ENCODE measurements around the gene MMP19. TPM values are rescaled to one million over a fixed set of nuclear protein-coding genes. Genes with fewer than 3 reads are reported as not detected.
"Not testable (repeated sequence)": the region's sequence is repeated elsewhere in the genome, so short reads cannot be mapped to it uniquely, and the experiment has no call there.

Gene MMP19
- total RNA-seq, 8 experiments from 2014 or later: 0.16 to 3.8 (median 1.3) TPM

- no peak for ATAC-seq (replicated peaks in 6 of 8)
- WGBS, 10 experiments: 25 to 94% (median 80%) methylated on average over 1 to 3 of the region's 3 CpGs; no CpG with 5 or more reads in 3 of the 10 experiments
- H3K27ac ChIP-seq: no peak overlapping the region
- H3K4me1 ChIP-seq (replicated peaks in 1 of 2): no peaks in the 10 kb centered on the region
- in situ Hi-C loops (cut with MboI; ENCODE audit: low pct_unique_long_range_greater_than_20kb in 2 of 9, low sequenced_read_pairs in 9 of 9, unreplicated experiment in 9 of 9): no loop called here
- H3K4me3 ChIP-seq: no peak overlapping the region
These were observed 4.4 kb downstream of the MMP19 start for GRCh38 chr12:55838361-55838760.

GRCh38 chr12:55834400-55834799, 8.3 kb downstream of the MMP19 start:
- H3K4me1 ChIP-seq (replicated peaks in 1 of 2); H3K4me3 ChIP-seq; H3K27ac ChIP-seq; ATAC-seq (replicated peaks in 6 of 8); in situ Hi-C loops (cut with MboI; ENCODE audit: low pct_unique_long_range_greater_than_20kb in 2 of 9, low sequenced_read_pairs in 9 of 9, unreplicated experiment in 9 of 9): not testable (repeated sequence)
- 40% methylated on average over 2 of the region's 6 CpGs; no CpG with 5 or more reads in 9 of the 10 experiments for WGBS, 10 experiments

- WGBS, 10 experiments: 50 to 100% (median 93%) methylated on average over 1 to 3 of the region's 10 CpGs; no CpG with 5 or more reads in 4 of the 10 experiments
- Histone ChIP-seq H3K4me1 (replicated peaks in 1 of 2) (peaks cover 9 to 14% of the 10 kb centered on the region in 2 donors), H3K4me3 (no peak overlapping the region), H3K27ac (no peak overlapping the region)
- ATAC-seq (replicated peaks in 6 of 8): no peak
- in situ Hi-C loops (cut with MboI; ENCODE audit: low pct_unique_long_range_greater_than_20kb in 2 of 9, low sequenced_read_pairs in 9 of 9, unreplicated experiment in 9 of 9): no loop called here
These were observed 9.7 kb downstream of the MMP19 start for GRCh38 chr12:55833056-55833455.

GRCh38 chr12:55831447-55831815, 11.3 kb downstream of the MMP19 start:
- ATAC-seq (replicated peaks in 6 of 8): no peak
- peaks cover 16 to 29% of the 10 kb centered on the region in 2 donors for H3K4me1 ChIP-seq (replicated peaks in 1 of 2)
- in situ Hi-C loops (cut with MboI; ENCODE audit: low pct_unique_long_range_greater_than_20kb in 2 of 9, low sequenced_read_pairs in 9 of 9, unreplicated experiment in 9 of 9): no loop called here
- H3K27ac ChIP-seq: peak overlapping the region in 1 of 2 donors; percentile 99
- WGBS, 10 experiments: 0 to 57% (median 33%) methylated on average over 1 of the region's 1 CpG; no CpG with 5 or more reads in 5 of the 10 experiments
- H3K4me3 ChIP-seq: peak overlapping the region; percentile 63 to 95 (median 75)

- Histone ChIP-seq H3K4me3 (peak overlapping the region; percentile 63 to 95 (median 75)), H3K4me1 (replicated peaks in 1 of 2) (peaks cover 16 to 35% of the 10 kb centered on the region in 2 donors), H3K27ac (peak overlapping the region; percentile 98 to 99)
- WGBS, 10 experiments: 0 to 40% (median 0%) methylated on average over 1 to 9 of the region's 23 CpGs; no CpG with 5 or more reads in 5 of the 10 experiments
- peak; percentile 22 to 60 (median 46) for ATAC-seq (replicated peaks in 6 of 8)
- in situ Hi-C loops (cut with MboI; ENCODE audit: low pct_unique_long_range_greater_than_20kb in 2 of 9, low sequenced_read_pairs in 9 of 9, unreplicated experiment in 9 of 9): no loop called here
These were observed 11.9 kb downstream of the MMP19 start for GRCh38 chr12:55830601-55831446.

- WGBS, 10 experiments: 0 to 4% (median 3%) methylated on average over 1 to 6 of the region's 37 CpGs; no CpG with 5 or more reads in 7 of the 10 experiments
- in situ Hi-C loops (cut with MboI; ENCODE audit: low pct_unique_long_range_greater_than_20kb in 2 of 9, low sequenced_read_pairs in 9 of 9, unreplicated experiment in 9 of 9): loop anchor here in 1 of 9 experiments (10.0 kb wide), 1 partner anchor 115 kb away; no protein-coding TSS in a partner anchor
- Histone ChIP-seq H3K4me3 (peak overlapping the region; percentile 63 to 95 (median 75)), H3K4me1 (replicated peaks in 1 of 2) (peaks cover 16 to 42% of the 10 kb centered on the region in 2 donors), H3K27ac (peak overlapping the region; percentile 98 to 99)
- ATAC-seq (replicated peaks in 6 of 8): peak; percentile 14 to 45 (median 41)
These were observed 12.7 kb downstream of the MMP19 start for GRCh38 chr12:55829967-55830600.

- H3K27ac ChIP-seq: no peak overlapping the region
- H3K4me1 ChIP-seq (replicated peaks in 1 of 2): peaks cover 18 to 56% of the 10 kb centered on the region in 2 donors
- no peak for ATAC-seq (replicated peaks in 6 of 8)
- in situ Hi-C loops (cut with MboI; ENCODE audit: low pct_unique_long_range_greater_than_20kb in 2 of 9, low sequenced_read_pairs in 9 of 9, unreplicated experiment in 9 of 9): loop anchor here in 1 of 9 experiments (10.0 kb wide), 1 partner anchor 116 kb away; no protein-coding TSS in a partner anchor
- 40 to 100% (median 78%) methylated on average over 1 to 3 of the region's 5 CpGs; no CpG with 5 or more reads in 4 of the 10 experiments for WGBS, 10 experiments
- H3K4me3 ChIP-seq: peak overlapping the region; percentile 63 to 95 (median 75)
These were observed 14.4 kb downstream of the MMP19 start for GRCh38 chr12:55828357-55828756.

- peaks cover 18 to 56% of the 10 kb centered on the region in 2 donors for H3K4me1 ChIP-seq (replicated peaks in 1 of 2)
- 80 to 100% (median 93%) methylated on average over 1 to 12 of the region's 15 CpGs; no CpG with 5 or more reads in 3 of the 10 experiments for WGBS, 10 experiments
- ATAC-seq (replicated peaks in 6 of 8): no peak
- no peak overlapping the region for H3K4me3 ChIP-seq
- in situ Hi-C loops (cut with MboI; ENCODE audit: low pct_unique_long_range_greater_than_20kb in 2 of 9, low sequenced_read_pairs in 9 of 9, unreplicated experiment in 9 of 9): loop anchor here in 1 of 9 experiments (10.0 kb wide), 1 partner anchor 117 kb away; no protein-coding TSS in a partner anchor
- H3K27ac ChIP-seq: no peak overlapping the region
These were observed 14.9 kb downstream of the MMP19 start for GRCh38 chr12:55827806-55828205.

- 67 to 100% (median 90%) methylated on average over 1 to 4 of the region's 5 CpGs; no CpG with 5 or more reads in 1 of the 10 experiments for WGBS, 10 experiments
- Histone ChIP-seq H3K27ac (no peak overlapping the region), H3K4me1 (replicated peaks in 1 of 2) (peaks cover 14 to 50% of the 10 kb centered on the region in 2 donors), H3K4me3 (no peak overlapping the region)
- ATAC-seq (replicated peaks in 6 of 8): no peak
- in situ Hi-C loops (cut with MboI; ENCODE audit: low pct_unique_long_range_greater_than_20kb in 2 of 9, low sequenced_read_pairs in 9 of 9, unreplicated experiment in 9 of 9): loop anchor here in 1 of 9 experiments (10.0 kb wide), 1 partner anchor 120 kb away; no protein-coding TSS in a partner anchor
These were observed 18.0 kb downstream of the MMP19 start for GRCh38 chr12:55824726-55825125.

- Histone ChIP-seq H3K4me1 (replicated peaks in 1 of 2) (peaks cover 14 to 50% of the 10 kb centered on the region in 2 donors), H3K4me3 (no peak overlapping the region), H3K27ac (no peak overlapping the region)
- in situ Hi-C loops (cut with MboI; ENCODE audit: low pct_unique_long_range_greater_than_20kb in 2 of 9, low sequenced_read_pairs in 9 of 9, unreplicated experiment in 9 of 9): loop anchor here in 1 of 9 experiments (10.0 kb wide), 1 partner anchor 121 kb away; no protein-coding TSS in a partner anchor
- ATAC-seq (replicated peaks in 6 of 8): no peak
- WGBS, 10 experiments: 54 to 93% (median 75%) methylated on average over 2 to 4 of the region's 4 CpGs; no CpG with 5 or more reads in 2 of the 10 experiments
These were observed 19.3 kb downstream of the MMP19 start for GRCh38 chr12:55823419-55823818.

GRCh38 chr12:55822228-55822627, 20.5 kb downstream of the MMP19 start:
- Histone ChIP-seq H3K27ac (no peak overlapping the region), H3K4me3 (no peak overlapping the region), H3K4me1 (replicated peaks in 1 of 2) (peaks cover 8 to 39% of the 10 kb centered on the region in 2 donors)
- WGBS, 10 experiments: 14 to 83% (median 75%) methylated on average over 1 to 6 of the region's 6 CpGs; no CpG with 5 or more reads in 4 of the 10 experiments
- in situ Hi-C loops (cut with MboI; ENCODE audit: low pct_unique_long_range_greater_than_20kb in 2 of 9, low sequenced_read_pairs in 9 of 9, unreplicated experiment in 9 of 9): loop anchor here in 1 of 9 experiments (10.0 kb wide), 1 partner anchor 123 kb away; no protein-coding TSS in a partner anchor
- ATAC-seq (replicated peaks in 6 of 8): no peak

- peaks cover 13 to 34% of the 10 kb centered on the region in 2 donors for H3K4me1 ChIP-seq (replicated peaks in 1 of 2)
- no peak for ATAC-seq (replicated peaks in 6 of 8)
- 20 to 100% (median 80%) methylated on average over 1 of the region's 1 CpG; no CpG with 5 or more reads in 3 of the 10 experiments for WGBS, 10 experiments
- H3K4me3 ChIP-seq: no peak overlapping the region
- no peak overlapping the region for H3K27ac ChIP-seq
- in situ Hi-C loops (cut with MboI; ENCODE audit: low pct_unique_long_range_greater_than_20kb in 2 of 9, low sequenced_read_pairs in 9 of 9, unreplicated experiment in 9 of 9): loop anchor here in 1 of 9 experiments (10.0 kb wide), 1 partner anchor 124 kb away; no protein-coding TSS in a partner anchor
These were observed 22.1 kb downstream of the MMP19 start for GRCh38 chr12:55820679-55821078.

Measured in motor neuron (in vitro differentiated cells).